NCI-H82 treated with DMSO at 0.1 percent for 48 hours (cell line): ENCODE results near the gene FXN.
"Not testable (repeated sequence)": the region's sequence is repeated elsewhere in the genome, so short reads cannot be mapped to it uniquely, and the experiment has no call there.

Experiments
- DNase-seq: peaks from one replicate; lab custom pipeline; 2025; ENCODE audit not compliant: unreplicated experiment; lab: John Stamatoyannopoulos, UW

Gene FXN

GRCh38 chr9:69023650-69024049 is 11.9 kb upstream of the FXN start:
- DNase-seq: no peak

DNA sequence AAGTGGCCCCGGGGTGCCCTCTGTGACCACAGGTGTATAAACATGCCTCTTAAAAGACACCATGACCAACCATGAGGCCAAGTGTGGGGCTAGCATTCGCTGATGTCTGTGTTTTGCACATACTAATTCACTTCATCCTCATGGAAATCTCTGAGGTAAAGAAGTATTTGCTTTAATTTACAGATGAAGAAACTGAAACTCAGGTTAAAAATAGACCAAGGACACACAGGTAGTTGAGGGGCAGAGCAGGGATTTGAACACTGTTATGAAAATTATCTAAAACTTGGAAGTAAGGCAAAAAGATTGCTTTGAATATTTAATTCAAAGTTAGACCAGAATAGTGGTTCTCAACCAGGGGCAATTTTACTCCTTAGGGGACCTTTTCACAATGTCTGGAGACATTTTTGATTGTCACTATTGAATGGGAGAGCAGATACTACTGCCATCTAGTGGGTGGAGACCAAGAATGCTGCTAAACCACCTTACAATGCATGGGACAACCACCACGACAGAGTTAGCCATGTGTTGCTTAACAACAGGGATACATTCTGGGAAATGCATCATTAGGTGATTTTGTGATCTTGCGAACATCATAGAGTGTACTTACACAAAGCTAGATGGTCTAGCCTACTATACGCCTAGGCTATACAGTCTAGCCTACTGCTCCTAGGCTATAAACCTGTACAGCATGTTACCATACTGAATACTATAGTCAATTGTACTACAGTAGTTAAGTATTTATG is 8.0 kb upstream of the FXN start:
- peak; percentile 54 for DNase-seq

DNA sequence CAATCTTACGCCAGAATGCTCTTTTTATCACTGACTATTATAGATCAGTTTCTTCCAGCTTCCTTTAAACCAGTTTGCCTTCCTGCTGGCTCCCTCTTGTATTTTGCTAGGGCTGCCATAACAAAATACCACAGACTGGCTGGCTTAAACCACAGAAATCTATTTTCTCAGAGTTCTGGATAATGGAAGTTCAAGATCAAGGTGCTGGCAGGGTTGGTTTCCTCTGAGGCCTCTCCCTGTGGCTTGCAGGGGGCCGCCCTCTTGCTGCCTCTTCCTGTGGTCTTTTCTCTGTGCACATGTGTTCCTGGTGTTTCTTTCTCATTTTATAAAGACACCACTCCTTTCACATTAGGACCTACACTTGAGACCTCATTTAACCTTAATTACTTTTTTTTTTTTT is 6.8 kb upstream of the FXN start:
- no peak for DNase-seq

DNA sequence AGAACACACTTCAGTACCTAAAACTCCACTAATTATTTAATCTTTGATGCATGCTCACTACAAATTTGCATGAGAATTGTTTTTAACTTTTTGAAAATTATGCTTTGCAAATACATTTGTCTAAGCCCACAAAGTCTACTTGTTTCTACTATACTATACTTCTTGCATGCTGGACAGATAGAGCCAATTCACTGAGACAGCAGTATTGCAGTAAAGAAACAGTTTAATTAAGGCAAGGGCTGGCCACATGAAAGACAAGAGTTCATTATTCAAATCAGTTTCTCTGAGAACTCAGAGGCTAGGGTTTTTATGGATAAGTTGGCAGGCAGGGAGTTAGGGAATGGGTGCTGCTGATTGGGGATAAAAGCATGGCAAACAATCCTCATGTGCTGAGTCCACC is 6.0 kb upstream of the FXN start:
- DNase-seq: no peak

GRCh38 chr9:69030851-69031645 is 4.5 kb upstream of the FXN start:
- no peak for DNase-seq

DNA sequence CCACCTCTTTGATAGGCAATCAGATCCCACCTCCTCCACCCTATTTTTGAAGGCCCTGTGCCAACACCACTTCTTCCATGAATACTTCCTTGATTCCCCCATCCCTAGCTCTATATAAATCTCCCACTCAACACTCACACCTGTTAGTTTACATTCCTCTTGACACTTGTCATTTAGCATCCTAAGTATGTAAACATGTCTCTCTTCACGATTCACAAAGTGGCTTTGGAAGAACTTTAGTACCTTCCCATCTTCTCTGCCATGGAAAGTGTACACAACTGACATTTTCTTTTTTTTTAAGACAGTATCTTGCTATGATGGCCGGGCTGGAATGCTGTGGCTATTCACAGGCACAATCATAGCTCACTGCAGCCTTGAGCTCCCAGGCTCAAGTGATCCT is 1.5 kb upstream of the FXN start:
- no peak for DNase-seq

- no peak for DNase-seq
These were observed 757 bp downstream of the FXN start for GRCh38 chr9:69036309-69036708.

- no peak for DNase-seq
These were observed 1.2 kb downstream of the FXN start for GRCh38 chr9:69036799-69037198.

DNA sequence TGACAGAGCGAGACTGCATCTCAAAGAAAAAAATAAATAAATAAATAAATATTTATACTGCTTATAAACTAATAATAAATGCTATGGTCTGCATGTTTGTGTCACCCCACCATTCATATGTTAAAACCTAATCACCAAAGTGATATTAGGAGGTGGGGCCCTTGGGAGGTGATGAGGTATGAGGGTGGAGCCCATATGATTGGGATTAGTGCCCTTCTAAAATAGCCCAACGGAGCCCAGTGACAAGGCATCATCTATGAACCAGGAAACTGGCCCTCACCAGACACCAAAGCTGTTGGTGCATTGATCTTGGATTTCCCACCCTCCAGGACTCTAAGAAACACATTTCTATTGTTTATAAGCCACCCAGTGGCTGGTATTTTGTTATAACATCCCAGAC is 5.1 kb downstream of the FXN start:
- no peak for DNase-seq

GRCh38 chr9:69044240-69045219 is 9.0 kb downstream of the FXN start:
- DNase-seq: no peak

DNA sequence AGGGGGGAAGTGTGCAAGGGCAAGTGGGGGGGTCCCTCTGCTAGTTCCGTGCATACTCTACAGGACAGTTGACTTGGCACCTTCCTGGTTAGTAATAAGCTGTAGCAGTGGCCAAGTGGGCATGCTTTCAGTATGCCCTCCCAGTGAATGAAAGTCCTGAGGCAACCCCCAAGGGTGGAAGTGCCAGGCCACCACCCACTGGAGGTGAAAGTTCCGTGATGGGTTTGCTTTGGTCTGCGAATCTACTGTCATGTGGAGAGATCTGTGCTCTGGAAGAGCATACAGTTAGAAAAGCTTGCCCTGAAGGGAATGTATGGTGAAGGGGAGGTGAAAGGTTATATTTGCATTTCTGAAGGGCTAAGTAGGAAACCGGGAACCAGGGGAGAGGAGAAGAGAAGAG is 10.3 kb downstream of the FXN start:
- no peak for DNase-seq

DNA sequence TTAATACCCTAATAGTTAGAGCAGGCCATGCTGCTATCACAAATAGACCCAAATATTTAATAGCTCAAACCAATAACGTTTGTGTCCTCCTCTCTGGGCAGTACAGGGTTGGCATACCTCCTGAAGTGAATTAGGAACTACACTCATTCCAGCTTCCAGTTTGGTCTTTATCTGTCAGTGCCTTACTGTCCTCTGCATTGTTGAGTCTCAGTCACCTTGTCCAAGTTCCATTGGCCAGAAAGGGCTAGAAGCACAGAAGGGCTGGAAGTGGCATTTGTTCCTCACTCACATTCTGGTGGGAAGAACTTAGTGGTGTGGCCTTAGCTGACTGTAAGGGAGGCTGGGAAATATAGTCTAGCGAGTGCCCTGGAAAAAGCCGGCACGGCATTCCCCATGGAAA is 11.2 kb downstream of the FXN start:
- no peak for DNase-seq

DNA sequence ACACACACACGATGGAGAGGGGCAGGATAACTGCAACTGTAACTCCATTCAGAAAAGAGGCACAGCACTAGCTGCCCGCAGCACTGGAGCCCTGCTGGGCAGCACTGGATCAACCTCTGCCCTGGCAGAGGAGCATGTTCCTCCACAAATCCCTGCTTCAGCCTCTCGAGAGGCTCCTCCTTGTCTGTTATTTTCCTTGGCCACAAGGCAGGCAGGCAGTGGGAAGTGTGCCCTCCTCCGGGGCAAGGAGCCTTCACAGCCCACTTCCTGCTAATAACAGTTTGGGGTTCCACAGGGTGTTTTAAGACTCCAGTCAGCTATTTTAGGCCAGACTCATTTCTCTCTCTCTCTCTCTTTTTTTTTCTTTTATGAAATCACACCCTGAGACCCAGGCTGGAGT is 11.8 kb downstream of the FXN start:
- no peak for DNase-seq

DNA sequence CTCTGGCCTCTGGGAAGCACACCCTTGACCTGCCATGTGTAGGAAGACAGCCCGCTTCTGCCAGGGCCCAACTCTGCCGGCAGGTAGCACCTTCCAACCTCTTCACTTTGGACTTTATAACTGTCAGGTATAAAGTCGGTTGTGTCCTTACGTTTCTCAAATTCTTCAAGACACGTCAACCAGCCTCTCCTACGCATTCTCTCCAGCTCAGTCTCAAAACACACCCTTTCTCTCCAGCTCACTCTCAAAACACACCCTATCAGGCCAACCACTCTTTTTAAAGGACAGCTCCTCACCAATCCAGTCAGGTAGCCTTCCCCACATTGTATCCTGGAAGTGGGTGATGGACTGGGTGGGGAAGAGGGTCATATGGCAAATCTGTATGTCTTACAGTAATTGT is 13.5 kb downstream of the FXN start:
- DNase-seq: no peak

DNA sequence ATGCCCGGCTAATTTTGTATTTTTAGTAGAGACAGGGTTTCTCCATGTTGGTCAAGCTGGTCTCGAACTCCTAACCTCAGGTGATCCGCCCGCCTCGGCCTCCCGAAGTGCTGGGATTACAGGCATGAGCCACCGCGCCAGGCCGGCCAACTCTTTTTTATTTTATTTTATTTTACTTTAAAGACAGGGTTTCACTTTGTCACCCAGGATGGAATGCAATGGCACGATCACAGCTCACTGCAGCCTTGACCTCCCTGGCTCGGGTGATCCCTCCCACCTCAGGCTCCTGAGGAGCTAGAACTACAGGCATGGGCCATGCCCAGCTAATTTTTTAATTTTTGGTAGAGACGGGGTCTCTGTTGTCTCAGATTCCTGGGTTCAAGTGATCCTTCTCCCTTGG is 15.4 kb downstream of the FXN start:
- DNase-seq: not testable (repeated sequence)

DNA sequence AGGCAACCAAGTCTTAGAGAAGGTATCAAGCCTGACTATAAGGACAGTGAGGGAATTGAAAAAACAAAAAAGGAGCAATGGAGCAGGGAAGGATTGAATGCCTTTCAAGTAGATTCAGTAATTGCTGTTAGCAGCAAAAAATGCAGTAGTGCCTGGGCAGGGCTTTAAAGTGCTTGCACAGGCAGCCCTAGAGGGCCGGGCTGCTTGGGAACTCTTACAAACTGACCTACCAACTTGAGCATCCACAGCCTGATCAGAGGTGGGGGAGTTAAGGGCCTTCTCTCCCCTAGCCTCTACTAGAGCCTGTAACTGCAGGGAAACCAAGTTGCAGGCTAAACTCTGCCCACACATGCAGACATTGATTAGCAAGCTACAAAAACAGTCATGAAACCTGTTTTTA is 19.4 kb downstream of the FXN start:
- no peak for DNase-seq

- no peak for DNase-seq
These were observed 20.8 kb downstream of the FXN start for GRCh38 chr9:69056191-69056815.

DNA sequence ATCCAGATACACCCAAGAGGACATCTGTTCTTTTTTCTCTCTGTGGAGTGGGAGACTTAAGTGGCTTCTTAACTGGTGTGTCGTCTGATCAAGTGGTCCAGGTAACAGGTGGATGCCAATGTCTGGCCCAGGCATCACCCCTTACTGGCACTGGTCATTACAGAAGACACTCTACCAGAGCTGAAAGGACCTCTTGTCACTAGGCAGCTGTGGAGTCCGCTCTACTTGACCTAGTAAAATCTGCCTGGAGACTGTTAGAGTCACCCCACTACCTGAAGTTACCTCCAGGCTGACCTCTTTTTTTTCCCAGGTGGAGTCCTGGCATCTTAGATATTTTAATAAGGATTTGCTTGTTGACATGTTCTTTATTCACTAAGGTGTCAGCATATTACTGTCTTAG is 22.5 kb downstream of the FXN start:
- DNase-seq: no peak

GRCh38 chr9:69060766-69061165 is 25.2 kb downstream of the FXN start:
- no peak for DNase-seq

- DNase-seq: no peak
These were observed 26.6 kb downstream of the FXN start for GRCh38 chr9:69062195-69062594.

- no peak for DNase-seq
These were observed 28.3 kb downstream of the FXN start for GRCh38 chr9:69063839-69064238.
